ENCODE measurements around the gene AP1B1. TPM values are rescaled to one million over a fixed set of nuclear protein-coding genes. Genes with fewer than 3 reads are reported as not detected.
"Not testable (repeated sequence)": the region's sequence is repeated elsewhere in the genome, so short reads cannot be mapped to it uniquely, and the experiment has no call there.

Gene AP1B1
- total RNA-seq, 4 donors from 2014 or later: 55.6 to 97.0 (median 89.4) TPM

DNA sequence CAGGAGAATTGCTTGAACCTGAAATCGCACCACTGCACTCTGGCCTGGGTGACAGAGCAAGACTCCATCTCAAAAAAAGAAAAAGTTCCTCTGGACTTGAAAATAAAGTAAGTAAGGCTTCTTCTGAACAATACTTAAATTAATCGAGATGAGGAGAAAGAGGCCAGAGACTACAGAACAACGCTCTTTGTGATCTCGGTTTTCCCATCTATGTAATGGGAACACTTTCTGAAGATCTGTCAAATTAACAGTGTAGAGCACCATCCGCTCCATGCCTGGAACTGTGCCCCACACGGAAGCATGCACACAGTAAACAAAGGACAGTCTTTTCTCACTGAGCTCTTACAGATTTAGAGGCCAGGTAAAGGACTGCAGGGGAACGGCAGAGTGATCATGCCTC is 9.1 kb downstream of the AP1B1 start:
- DNase-seq (ENCODE audit: low spot score in 2 of 2): peak in 1 of 2 donors; percentile 25
- H3K9me3 ChIP-seq: no peaks in the 10 kb centered on the region
- no peak overlapping the region for H3K4me3 ChIP-seq
- H3K27ac ChIP-seq: peak overlapping the region; percentile 45
- H3K36me3 ChIP-seq: peaks cover 5% of the 10 kb centered on the region
- peaks cover 53% of the 10 kb centered on the region for H3K4me1 ChIP-seq
- no peaks in the 10 kb centered on the region for H3K27me3 ChIP-seq
- TF ChIP-seq POLR2A (IDR thresholded peaks at IDR 0.05): no peak
- TF ChIP-seq, protein P1, sequence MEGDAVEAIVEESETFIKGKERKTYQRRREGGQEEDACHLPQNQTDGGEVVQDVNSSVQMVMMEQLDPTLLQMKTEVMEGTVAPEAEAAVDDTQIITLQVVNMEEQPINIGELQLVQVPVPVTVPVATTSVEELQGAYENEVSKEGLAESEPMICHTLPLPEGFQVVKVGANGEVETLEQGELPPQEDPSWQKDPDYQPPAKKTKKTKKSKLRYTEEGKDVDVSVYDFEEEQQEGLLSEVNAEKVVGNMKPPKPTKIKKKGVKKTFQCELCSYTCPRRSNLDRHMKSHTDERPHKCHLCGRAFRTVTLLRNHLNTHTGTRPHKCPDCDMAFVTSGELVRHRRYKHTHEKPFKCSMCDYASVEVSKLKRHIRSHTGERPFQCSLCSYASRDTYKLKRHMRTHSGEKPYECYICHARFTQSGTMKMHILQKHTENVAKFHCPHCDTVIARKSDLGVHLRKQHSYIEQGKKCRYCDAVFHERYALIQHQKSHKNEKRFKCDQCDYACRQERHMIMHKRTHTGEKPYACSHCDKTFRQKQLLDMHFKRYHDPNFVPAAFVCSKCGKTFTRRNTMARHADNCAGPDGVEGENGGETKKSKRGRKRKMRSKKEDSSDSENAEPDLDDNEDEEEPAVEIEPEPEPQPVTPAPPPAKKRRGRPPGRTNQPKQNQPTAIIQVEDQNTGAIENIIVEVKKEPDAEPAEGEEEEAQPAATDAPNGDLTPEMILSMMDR (IDR thresholded peaks at IDR 0.05): no peak
- TF ChIP-seq POLR2AphosphoS5 (IDR thresholded peaks at IDR 0.05): no peak
- TF ChIP-seq EP300 (IDR thresholded peaks at IDR 0.05): no peak
- WGBS: 95% methylated on average over 7 of the region's 7 CpGs

DNA sequence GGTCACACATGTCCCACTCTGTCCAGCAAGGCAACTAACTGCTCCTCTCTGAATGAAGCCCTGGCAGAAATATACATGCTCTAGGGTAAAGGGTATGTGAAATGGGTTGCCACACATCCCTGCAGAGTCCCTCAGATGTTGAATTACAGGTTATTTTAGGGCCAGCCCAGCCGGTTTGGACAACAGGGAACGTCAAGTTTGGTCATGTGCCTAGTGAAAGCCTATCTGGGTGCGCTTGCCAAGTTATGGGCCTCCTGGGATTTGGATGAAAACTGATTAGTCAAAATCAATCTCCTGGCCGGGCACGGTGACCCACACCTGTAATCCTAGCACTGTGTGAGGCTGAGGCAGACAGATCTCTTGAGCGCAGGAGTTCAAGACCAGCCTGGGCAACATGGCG is 10.4 kb downstream of the AP1B1 start:
- 62% methylated on average over 4 of the region's 7 CpGs for WGBS
- Histone ChIP-seq H3K9me3 (no peaks in the 10 kb centered on the region), H3K27ac (peak overlapping the region; percentile 75), H3K36me3 (peaks cover 5% of the 10 kb centered on the region), H3K4me3 (no peak overlapping the region), H3K4me1 (peaks cover 51% of the 10 kb centered on the region), H3K27me3 (no peaks in the 10 kb centered on the region)
- no peak for TF ChIP-seq POLR2AphosphoS5 (IDR thresholded peaks at IDR 0.05)
- no peak for TF ChIP-seq EP300 (IDR thresholded peaks at IDR 0.05)
- TF ChIP-seq, protein P1 (IDR thresholded peaks at IDR 0.05): no peak
- TF ChIP-seq POLR2A (IDR thresholded peaks at IDR 0.05): no peak
- DNase-seq (ENCODE audit: low spot score in 2 of 2): no peak

DNA sequence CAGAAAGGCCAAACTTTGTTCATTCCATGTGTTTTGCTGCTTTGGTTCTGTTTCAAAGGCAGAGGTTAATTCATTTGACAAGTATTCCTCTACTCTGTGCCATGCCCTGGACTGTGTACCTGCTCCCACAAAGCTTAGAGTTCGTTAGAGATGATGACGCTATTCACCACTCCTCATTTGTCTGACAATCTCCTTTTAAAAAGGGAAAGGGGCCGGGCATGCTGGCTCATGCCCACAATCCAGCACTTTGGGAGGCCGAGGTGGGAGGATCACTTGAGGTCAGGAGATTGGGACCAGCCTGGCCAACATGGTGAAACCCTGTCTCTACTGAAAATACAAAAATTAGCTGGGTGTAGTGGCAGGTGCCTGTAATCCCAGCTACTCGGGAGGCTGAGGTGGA is 11.7 kb downstream of the AP1B1 start:
- not testable (repeated sequence) for H3K27me3 ChIP-seq; H3K4me3 ChIP-seq; H3K36me3 ChIP-seq; DNase-seq (ENCODE audit: low spot score in 2 of 2); H3K9me3 ChIP-seq
- Histone ChIP-seq H3K4me1 (peaks cover 49% of the 10 kb centered on the region), H3K27ac (peak overlapping the region; percentile 75)
- WGBS: 71% methylated on average over 5 of the region's 5 CpGs

DNA sequence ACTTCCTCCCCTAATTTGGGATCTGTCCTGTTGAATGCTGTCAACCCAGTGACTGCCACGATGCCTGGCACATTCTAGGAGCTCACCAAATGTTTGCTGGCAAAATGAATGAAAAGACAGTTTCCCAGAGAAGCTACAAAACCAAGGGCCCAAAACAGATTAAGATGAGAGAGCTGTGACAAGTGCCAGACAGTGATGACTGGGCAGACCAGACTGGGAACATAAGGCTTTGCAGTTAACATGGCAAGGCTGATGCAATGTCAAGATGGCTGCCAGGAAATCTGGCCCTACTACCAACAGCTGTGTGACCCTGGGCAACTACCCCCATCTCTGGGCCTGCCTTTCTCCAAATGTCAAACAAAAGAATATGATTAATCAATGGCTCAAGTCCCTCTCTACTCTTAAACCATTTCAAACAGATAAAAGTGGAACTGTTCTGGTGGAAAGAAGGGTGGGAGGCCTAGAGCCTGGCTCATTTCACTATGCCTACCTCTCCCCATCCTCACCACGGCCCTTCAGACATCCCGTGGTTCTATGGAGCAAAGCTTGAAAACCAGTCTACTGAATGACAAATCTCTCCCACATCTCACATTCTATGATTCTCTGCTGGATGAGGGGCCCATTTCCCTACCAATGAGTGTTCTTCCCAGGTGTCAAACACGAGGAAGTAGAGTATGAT is 12.8 kb downstream of the AP1B1 start:
- no peaks in the 10 kb centered on the region for H3K9me3 ChIP-seq
- H3K4me3 ChIP-seq: no peak overlapping the region
- WGBS: 58% methylated on average over 4 of the region's 4 CpGs
- TF ChIP-seq POLR2AphosphoS5 (IDR thresholded peaks at IDR 0.05): no peak
- TF ChIP-seq, protein P1 (IDR thresholded peaks at IDR 0.05): no peak
- no peak for TF ChIP-seq EP300 (IDR thresholded peaks at IDR 0.05)
- no peak for TF ChIP-seq POLR2A (IDR thresholded peaks at IDR 0.05)
- peak overlapping the region; percentile 75 for H3K27ac ChIP-seq
- peaks cover 5% of the 10 kb centered on the region for H3K36me3 ChIP-seq
- H3K4me1 ChIP-seq: peaks cover 46% of the 10 kb centered on the region
- H3K27me3 ChIP-seq: no peaks in the 10 kb centered on the region
- no peak for DNase-seq (ENCODE audit: low spot score in 2 of 2)

DNA sequence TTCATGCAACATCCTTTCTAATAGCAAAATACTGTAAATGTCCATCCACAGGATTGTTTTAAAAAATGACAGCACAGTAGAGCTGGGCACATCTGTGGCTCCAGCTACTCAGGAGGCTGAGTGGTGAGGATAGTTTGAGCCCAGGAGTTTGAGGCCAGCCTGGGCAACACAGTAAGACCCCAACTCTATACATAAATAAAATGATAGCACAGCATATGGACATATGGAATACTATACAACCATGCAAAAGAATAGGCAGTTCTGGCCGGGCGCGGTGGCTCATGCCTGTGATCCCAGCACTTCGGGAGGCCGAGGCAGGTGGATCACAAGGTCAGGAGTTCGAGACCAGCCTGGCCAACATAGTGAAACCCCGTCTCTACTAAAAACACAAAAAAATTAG is 13.6 kb downstream of the AP1B1 start:
- not testable (repeated sequence) for H3K4me3 ChIP-seq; H3K27me3 ChIP-seq; H3K9me3 ChIP-seq; DNase-seq (ENCODE audit: low spot score in 2 of 2); H3K27ac ChIP-seq; H3K36me3 ChIP-seq
- H3K4me1 ChIP-seq: peaks cover 39% of the 10 kb centered on the region
- 96% methylated on average over 7 of the region's 7 CpGs for WGBS

DNA sequence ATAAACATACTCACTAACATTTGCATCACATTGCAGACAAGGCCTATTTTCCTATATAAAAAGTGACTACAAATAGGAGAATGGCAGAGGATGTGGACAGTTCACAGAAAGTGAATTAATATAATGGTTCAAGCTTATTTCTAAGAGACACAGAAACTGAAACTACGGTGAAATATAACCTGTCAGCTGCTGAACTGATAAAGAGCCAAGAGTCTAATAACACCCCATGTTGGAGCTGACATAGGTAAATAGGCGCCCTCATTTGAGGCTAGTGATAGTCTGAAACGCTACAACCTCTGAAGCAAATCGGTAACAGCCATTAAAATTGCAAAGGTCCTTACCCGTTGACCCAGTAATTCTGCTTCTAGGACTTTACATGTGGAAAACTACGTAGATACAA is 14.0 kb downstream of the AP1B1 start:
- Histone ChIP-seq H3K36me3 (peaks cover 5% of the 10 kb centered on the region), H3K9me3 (no peaks in the 10 kb centered on the region), H3K4me3 (no peak overlapping the region), H3K27ac (no peak overlapping the region), H3K27me3 (no peaks in the 10 kb centered on the region), H3K4me1 (peaks cover 37% of the 10 kb centered on the region)
- TF ChIP-seq, protein P1 (IDR thresholded peaks at IDR 0.05): no peak
- TF ChIP-seq EP300 (IDR thresholded peaks at IDR 0.05) (no peak), POLR2AphosphoS5 (IDR thresholded peaks at IDR 0.05) (no peak), POLR2A (IDR thresholded peaks at IDR 0.05) (no peak)
- 90% methylated on average over 6 of the region's 6 CpGs for WGBS
- no peak for DNase-seq (ENCODE audit: low spot score in 2 of 2)

All from suprapubic skin (tissue), 4 donors.